ENCODE results near the gene RNF157. TPM values are rescaled to one million over a fixed set of nuclear protein-coding genes. Genes with fewer than 3 reads are reported as not detected.

RNF157 gene
- total and polyA plus RNA-seq, 9 of the 15 experiments (the other 6 are each of a cell fraction or from before 2014, with no cell fraction given): 8.1 to 31.7 (median 20.8) TPM

- no peak for TF ChIP-seq ESRRB (CRISPR knock-in tag; IDR thresholded peaks at IDR 0.05; ENCODE audit: borderline replicate concordance)
- no peak for TF ChIP-seq MYNN (IDR thresholded peaks at IDR 0.05)
- TF ChIP-seq MYNN (CRISPR knock-in tag; IDR thresholded peaks at IDR 0.05): no peak
- TF ChIP-seq ZNF318 (IDR thresholded peaks at IDR 0.05; ENCODE audit: borderline replicate concordance in 1 of 2, low read depth in 1 of 2): no peak
- no peak for TF ChIP-seq EGR1 (conservative IDR thresholded peaks at IDR 0.05)
- no peak for TF ChIP-seq E4F1 (CRISPR knock-in tag; IDR thresholded peaks at IDR 0.05; ENCODE audit: borderline replicate concordance)
- TF ChIP-seq ZNF449 (CRISPR knock-in tag; IDR thresholded peaks at IDR 0.05): no peak
- no peak for TF ChIP-seq NR4A1 (CRISPR knock-in tag; IDR thresholded peaks at IDR 0.05)
- TF ChIP-seq NR4A1 (tag; IDR thresholded peaks at IDR 0.05): no peak
- no peak for TF ChIP-seq PTTG1 (tag; IDR thresholded peaks at IDR 0.05; ENCODE audit: low read depth)
- no peak for TF ChIP-seq PRPF4 (IDR thresholded peaks at IDR 0.05; ENCODE audit: insufficient read depth, low read depth, low read length, poor library complexity, severe bottlenecking)
- no peak for TF ChIP-seq CXXC5 (CRISPR knock-in tag; IDR thresholded peaks at IDR 0.05)
- no peak for TF ChIP-seq ZBED1 (IDR thresholded peaks at IDR 0.05)
- TF ChIP-seq U2AF1 (optimal IDR thresholded peaks at IDR 0.05; ENCODE audit: low read depth, low read length): no peak
- 0 out of 2 replicates have a peak, but pooled peaks have one; percentile 1 for TF ChIP-seq XRCC5 (IDR thresholded peaks at IDR 0.05; ENCODE audit: low read depth, low read length)
- TF ChIP-seq BCL6 (CRISPR knock-in tag; IDR thresholded peaks at IDR 0.05): no peak
Observed at GRCh38 chr17:76274112-76274956, 34.0 kb upstream of the RNF157 start (continued).
